NCI-H446 treated with DMSO at 0.1 percent for 48 hours (cell line): ENCODE measurements around the gene NSL1.
"Not testable (repeated sequence)": the region's sequence is repeated elsewhere in the genome, so short reads cannot be mapped to it uniquely, and the experiment has no call there.

Experiments
- DNase-seq: peaks from one replicate; lab custom pipeline; 2025; lab: John Stamatoyannopoulos, UW

Gene NSL1

GRCh38 chr1:212791676-212792395, at the start of gene NSL1, which contains the start of gene TATDN3:
NSL1 (minus strand) TSS chr1:212791777; CDS start chr1:212791763, 14 bp downstream.
TATDN3 (plus strand) TSS chr1:212791894; CDS start chr1:212791922, 28 bp downstream.
- peak; percentile 82 for DNase-seq

- no peak for DNase-seq
These were observed 46.6 kb upstream of the NSL1 start for GRCh38 chr1:212838145-212838544.

GRCh38 chr1:212833211-212834207, 41.9 kb upstream of the NSL1 start:
- not testable (repeated sequence) for DNase-seq

GRCh38 chr1:212828395-212828794, 36.8 kb upstream of the NSL1 start:
- no peak for DNase-seq

- no peak for DNase-seq
These were observed 36.3 kb upstream of the NSL1 start for GRCh38 chr1:212827831-212828278.

GRCh38 chr1:212827171-212827776, 35.7 kb upstream of the NSL1 start:
- DNase-seq = no peak

- no peak for DNase-seq
These were observed 34.3 kb upstream of the NSL1 start for GRCh38 chr1:212825798-212826452.

GRCh38 chr1:212824201-212824600, 32.6 kb upstream of the NSL1 start:
- DNase-seq = no peak

GRCh38 chr1:212822956-212823355, 31.4 kb upstream of the NSL1 start:
- DNase-seq = no peak

GRCh38 chr1:212820969-212821368, 29.4 kb upstream of the NSL1 start:
- DNase-seq = no peak

GRCh38 chr1:212819726-212820125, 28.1 kb upstream of the NSL1 start:
- DNase-seq = no peak

- no peak for DNase-seq
These were observed 25.1 kb upstream of the NSL1 start for GRCh38 chr1:212816567-212817278.

- DNase-seq = no peak
These were observed 23.2 kb upstream of the NSL1 start for GRCh38 chr1:212814537-212815334.

GRCh38 chr1:212805767-212806166, 14.2 kb upstream of the NSL1 start:
- DNase-seq = no peak

- no peak for DNase-seq
These were observed 6.1 kb upstream of the NSL1 start for GRCh38 chr1:212797681-212798080.

- DNase-seq = no peak
These were observed 3.0 kb upstream of the NSL1 start for GRCh38 chr1:212794561-212795014.

GRCh38 chr1:212792396-212792908, 875 bp upstream of the NSL1 start:
- no peak for DNase-seq

- DNase-seq = peak; percentile 76
These were observed 309 bp downstream of the NSL1 start for GRCh38 chr1:212791261-212791675.

GRCh38 chr1:212785871-212786270, 5.7 kb downstream of the NSL1 start:
- DNase-seq = no peak

- no peak for DNase-seq
These were observed 7.6 kb downstream of the NSL1 start for GRCh38 chr1:212783976-212784375.
